GM10266 (cell line): ENCODE data around the gene PLXNB1.

Source experiments
- DNase-seq: peaks from one replicate; pipeline ENCODE4 v3.0.0; 2012; ENCODE audit errors: extremely low spot score
- TF ChIP-seq, protein P1 (sequence below): IDR thresholded peaks from 2 replicates; pipeline ENCODE4 v1.5.1; 2012; ENCODE audit warnings: mild to moderate bottlenecking, low read depth; ENCODE audit not compliant: control insufficient read depth, insufficient read depth; ENCODE audit errors: missing control alignments

Gene PLXNB1

DNA sequence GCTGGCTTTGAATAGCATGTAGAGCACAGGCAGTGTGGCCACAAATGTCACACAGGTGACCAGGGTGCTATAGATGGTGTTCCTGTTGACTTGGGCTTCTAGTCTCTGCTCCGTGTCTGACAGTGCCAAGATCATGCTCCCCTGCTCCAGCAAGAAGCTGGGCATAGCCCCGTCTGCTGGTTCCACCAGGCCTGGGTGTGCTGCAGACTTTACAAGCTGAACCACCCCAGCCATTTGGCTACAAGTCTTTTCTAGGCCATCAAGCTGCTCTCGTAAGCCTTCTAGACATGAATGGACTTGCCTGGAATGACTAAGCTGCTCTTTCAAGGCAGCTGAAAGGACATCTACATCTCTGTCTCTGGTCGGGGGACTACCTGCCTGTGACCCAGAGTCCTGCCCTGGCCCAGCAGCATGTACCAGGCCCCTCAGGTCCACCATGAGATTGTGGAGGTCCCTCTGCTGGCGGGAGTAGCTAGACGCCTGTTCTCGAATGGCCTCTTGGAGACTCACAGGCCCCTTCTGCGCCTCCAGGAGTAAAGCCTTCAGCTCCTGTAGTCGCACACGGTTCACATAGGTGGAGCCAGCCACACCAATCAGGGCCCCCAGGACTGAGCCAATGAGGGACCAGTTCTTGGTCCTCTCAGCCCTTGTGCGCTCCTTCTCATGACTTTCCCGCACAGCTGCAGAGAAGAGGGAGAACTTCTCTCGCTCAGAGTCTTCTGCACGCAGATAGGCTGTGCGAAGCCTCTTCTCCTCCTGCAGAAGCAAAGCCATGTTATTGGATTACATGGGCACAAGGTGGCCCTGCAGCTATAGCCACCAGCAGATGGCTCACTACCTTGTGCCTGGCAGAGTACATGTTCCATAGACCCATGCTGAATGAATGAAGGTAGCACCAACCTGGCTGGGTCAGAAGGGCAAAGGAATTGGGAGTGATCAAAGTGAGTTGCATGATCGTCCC is 2.8 kb upstream of the PLXNB1 start:
- TF ChIP-seq, protein P1, sequence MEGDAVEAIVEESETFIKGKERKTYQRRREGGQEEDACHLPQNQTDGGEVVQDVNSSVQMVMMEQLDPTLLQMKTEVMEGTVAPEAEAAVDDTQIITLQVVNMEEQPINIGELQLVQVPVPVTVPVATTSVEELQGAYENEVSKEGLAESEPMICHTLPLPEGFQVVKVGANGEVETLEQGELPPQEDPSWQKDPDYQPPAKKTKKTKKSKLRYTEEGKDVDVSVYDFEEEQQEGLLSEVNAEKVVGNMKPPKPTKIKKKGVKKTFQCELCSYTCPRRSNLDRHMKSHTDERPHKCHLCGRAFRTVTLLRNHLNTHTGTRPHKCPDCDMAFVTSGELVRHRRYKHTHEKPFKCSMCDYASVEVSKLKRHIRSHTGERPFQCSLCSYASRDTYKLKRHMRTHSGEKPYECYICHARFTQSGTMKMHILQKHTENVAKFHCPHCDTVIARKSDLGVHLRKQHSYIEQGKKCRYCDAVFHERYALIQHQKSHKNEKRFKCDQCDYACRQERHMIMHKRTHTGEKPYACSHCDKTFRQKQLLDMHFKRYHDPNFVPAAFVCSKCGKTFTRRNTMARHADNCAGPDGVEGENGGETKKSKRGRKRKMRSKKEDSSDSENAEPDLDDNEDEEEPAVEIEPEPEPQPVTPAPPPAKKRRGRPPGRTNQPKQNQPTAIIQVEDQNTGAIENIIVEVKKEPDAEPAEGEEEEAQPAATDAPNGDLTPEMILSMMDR, result peak; percentile 24
- no peak for DNase-seq

DNA sequence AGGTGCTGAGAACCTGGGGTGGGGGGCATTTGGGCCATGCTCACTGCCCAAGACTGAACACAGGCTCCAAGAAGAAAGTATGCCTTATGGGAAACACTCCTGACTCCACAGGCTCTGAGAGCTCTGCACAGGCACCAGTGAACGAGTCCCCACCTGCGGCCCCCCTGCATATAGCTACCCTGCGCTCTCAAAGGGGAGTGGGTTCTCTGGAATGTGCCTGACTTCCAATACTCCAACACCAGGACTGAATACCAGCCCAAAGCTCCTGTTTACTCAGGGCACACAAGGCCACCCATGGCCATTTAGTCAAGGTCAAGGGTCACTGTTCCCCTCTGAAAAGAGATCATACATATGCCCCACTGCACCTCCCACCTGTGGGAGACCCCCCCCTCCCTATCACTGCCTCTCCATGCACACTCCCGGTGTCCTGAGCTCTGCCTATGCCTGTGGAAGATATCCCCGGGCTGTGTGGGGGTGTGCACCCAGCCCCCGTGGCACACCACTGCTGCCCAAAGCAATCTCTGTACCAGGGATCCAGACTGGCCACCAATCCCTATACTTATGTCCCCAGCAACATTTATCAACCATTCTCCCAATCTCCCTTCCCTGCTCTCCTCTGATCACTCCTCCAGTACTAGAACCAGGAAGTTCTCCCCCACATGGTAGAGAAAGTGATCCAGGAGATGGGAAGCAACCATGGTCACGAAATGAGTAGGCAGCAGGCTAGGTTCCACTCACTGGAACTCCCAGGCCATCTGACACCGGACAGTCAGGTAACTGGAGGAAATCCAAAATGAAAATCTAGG is 1.5 kb upstream of the PLXNB1 start:
- TF ChIP-seq, protein P1, result no peak
- DNase-seq, result no peak

DNA sequence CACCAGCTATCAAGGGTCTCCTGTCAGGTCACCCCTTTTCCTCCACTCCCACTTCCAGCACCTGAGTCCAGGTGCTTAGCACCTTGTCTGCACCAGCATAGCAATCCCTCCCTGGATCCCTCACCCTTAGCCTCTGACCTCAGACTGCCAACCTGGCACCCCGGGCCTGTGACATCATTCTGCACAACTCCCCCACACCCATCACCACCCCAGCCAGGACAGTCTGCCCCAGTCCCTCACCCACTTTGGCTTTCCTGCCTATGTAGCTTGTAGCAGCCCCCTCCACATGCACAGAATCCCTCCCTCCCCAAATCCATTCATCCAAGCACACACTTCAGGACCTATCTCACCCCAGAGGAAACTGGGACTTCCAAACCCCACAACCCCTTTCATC is 819 bp upstream of the PLXNB1 start:
- TF ChIP-seq, protein P1, result no peak
- no peak for DNase-seq

DNA sequence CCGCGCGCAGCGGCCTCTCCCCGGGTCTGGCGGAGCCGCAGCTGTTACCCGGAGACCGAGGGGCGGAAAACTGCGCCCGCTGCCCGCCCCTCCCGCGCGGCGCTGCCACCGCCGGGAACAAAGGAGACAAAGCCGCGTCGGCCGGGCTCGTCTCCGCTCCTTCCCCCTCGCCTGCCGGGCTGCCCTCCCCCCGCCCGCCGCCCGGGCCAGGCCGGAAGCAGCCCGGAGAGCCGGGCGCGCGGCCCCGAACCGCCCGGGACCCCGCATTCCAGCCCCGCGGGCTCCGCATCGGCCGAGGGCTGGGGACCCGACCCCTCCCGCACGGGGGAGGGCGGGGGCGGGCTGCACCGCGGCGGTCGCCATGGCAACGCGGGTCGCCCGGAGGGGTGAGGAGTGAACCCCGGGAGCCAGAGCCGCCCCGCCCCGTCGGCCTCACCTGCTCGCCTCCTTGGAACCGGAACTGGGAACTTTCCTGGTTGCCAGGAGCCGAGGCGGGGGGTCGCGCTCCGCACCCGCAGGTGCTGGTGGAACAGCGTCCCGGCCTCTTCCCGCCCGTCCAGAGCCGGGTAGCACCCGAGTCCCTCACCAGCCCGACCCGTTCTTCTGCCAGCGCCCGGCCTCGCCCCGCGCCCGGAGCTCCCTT is 448 bp downstream of the PLXNB1 start:
- TF ChIP-seq, protein P1, result no peak
- DNase-seq, result peak; percentile 86

DNA sequence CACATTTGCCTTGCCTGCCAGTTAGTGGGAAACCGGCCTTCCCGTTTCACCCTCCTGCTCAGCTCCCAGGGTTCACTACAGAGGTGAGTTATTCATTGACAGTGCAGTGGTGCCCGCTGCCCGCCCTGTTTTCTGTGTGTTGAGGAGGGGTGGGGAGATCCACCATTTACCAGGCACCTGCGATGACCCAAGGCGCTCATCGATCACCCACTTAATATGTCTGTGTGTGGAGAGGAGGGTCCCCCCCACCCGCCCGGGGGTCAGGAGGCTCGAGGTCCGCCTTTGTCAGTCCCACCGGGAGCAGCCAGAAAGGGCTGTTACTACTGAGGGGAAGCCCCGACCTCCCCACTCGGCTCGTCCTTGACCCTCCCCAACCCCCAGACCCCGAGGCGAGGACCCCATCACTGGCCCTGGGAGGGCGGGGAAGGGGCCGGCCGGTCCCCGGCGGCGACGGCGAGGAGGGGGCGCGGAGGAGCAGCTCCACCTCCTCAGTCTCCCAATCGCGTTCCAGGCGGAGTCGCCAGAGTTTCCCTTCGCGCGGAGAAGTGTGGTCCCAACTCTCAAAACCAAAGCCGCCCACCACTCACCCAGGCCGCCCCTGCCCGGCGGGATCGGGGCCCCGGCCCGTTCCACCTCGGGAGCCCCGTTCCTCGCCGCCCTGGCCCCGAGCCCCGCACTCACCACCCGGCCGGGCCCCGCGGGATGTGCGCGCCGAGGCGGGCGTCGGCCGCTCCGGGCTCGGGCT is 1.1 kb downstream of the PLXNB1 start:
- no peak for DNase-seq

DNA sequence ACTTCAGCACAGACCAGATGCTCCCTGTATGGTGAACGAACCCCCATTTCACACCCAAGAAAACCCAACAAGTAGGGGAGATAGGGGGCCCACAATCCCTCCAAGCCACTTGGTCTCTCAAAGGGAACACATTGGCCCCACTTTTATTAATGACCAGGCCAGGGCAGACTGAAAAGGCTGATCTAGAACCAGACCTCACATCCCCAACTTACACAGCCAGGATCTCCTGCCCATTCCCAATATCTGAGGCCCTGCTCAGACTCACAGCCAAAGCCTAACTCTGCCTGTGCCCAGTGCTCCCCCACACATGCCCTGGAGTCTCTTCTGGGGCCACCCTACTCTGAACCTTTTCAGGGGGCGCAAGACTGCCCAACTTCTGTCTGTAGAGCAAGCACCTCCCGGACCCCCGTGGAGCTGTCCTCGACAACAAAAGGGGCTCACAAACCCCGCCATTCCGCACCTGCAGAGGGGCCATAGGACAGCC is 1.8 kb downstream of the PLXNB1 start:
- TF ChIP-seq, protein P1, result no peak
- DNase-seq, result no peak

More for the DNA sequence above, 1.1 kb downstream of the PLXNB1 start:
- TF ChIP-seq, protein P1, result no peak
